Measurements from ENCODE around the gene TAGAP. TPM values are rescaled to one million over a fixed set of nuclear protein-coding genes. Genes with fewer than 3 reads are reported as not detected.
"Not testable (repeated sequence)": the region's sequence is repeated elsewhere in the genome, so short reads cannot be mapped to it uniquely, and the experiment has no call there.

TAGAP gene
- polyA plus RNA-seq, 10 donors: 0.74 to 7.8 (median 1.2) TPM

- DNase-seq: no peak
These were observed 30.4 kb downstream of the TAGAP start for GRCh38 chr6:159014406-159014805.

DNA sequence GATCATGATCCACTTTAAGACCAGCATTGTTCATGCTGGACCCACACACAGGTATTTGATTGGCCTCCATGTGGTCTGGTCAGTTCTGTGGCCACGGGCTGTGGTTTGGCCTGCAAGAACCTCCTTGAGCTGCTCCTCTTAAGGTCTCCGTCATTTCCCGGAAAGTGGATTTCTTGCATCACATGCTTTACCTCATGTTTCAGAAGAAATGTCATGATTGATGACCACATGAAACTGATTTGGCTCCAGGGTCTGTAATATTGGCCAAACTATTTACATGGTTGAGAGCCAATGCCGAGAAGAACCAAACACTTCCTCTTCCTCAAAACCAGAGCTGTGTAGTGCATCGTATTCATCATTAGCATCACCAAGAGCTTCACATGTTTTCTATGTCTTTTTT is 31.6 kb downstream of the TAGAP start:
- no peak for DNase-seq

DNA sequence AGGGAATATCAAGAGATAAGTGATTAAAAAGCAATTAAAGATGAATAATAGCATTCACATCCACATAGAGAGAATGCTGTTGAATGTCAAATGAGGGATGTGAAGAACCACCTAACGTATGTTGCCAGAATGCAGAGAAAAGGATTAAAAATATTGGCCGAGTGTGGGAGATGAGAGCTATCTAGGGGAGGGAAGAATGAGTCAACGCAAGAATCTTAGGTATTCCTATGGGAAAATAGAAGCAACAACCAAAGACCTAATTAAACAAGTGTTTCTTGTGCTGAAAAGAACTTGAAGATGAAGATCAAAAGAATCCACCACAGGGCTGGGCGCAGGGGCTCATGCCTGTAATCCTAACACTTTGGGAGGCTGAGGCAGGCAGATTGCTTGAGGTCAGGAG is 32.6 kb downstream of the TAGAP start:
- no peak for DNase-seq

DNA sequence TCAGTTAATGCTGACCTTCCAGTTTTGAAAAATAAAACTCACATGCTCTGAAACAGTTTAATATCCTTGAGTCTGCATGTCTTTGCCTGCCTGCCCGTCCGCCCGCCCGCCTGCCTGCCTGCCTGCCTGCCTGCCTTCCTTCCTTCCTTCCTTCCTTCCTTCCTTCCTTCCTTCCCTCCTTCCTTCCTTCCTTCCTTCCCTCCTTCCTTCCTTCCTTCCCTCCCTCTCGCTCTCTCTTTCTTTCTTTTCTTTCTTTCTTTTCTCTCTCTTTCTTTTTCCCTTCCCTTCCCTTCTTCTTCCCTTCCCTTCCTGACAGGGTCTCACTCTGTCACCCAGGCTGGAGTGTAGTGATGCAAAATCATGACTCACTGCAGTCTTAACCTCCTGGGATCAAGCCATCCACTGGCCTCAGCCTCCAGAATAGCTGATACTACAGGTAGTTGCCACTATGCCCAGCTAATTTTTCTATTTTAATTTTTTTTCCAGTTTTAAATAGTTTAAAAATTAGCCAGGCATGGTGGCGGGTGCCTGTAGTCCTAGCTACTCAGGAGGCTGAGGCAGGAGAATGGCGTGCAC is 34.7 kb downstream of the TAGAP start:
- not testable (repeated sequence) for DNase-seq

DNA sequence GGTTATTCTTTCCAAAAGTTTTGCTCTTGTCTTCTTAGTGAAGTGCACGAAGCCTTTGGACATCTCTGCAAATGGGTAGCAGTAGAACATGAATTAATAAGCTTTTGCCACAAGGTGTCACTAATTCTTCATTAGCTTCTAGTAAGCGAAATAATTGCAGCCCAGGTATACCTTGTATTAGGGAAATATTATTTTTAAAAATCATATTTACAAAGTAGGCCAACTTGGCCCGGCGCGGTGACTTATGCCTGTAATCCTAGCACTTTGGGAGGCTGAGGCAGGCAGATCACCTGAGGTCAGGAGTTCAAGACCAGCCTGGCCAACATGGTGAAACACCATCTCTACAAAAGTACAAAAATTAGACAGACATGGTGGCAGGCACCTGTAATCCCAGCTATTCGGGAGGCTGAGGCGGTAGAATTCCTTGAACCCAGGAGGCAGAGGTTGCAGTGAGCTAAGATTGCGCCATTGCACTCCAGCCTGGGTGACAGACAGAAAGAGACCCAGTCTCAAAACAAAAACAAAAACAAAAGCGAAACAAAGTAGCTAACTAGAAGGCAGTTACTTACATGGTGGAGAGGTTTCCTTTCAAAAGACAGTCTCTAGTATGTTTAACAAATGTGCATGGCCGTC is 36.0 kb downstream of the TAGAP start:
- peak in 2 of 3 donors; percentile 20 to 40 for DNase-seq

DNA sequence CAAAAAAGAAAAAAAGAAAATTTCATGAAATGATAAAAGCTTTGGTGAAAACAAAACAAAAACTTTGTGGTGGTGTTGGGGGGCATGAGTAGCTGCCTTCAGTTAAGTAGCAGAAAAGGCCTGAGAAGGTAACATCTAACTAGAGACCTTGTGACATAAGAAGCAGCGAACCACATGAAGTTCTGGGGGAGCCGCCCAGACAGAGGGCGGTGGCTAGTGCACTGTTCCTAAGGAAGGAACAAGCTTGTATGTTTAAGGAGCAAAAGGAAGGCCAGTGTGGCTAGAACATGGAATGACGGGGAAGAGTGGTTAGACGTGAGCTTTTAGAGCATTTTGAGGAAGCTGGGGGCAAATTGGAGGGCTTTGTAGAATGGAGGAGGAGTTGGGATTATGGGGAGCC is 37.3 kb downstream of the TAGAP start:
- DNase-seq: no peak

GRCh38 chr6:159005436-159005835 is 39.4 kb downstream of the TAGAP start:
- no peak for DNase-seq

GRCh38 chr6:159004592-159004991 is 40.2 kb downstream of the TAGAP start:
- DNase-seq: no peak

- no peak for DNase-seq
These were observed 42.2 kb downstream of the TAGAP start for GRCh38 chr6:159002432-159003155.

- DNase-seq: peak; percentile 93 to 97 (median 93)
These were observed 45.0 kb downstream of the TAGAP start, which contains the start of gene RSPH3 for GRCh38 chr6:158999666-159000403. Gene RSPH3 (minus strand): TSS chr6:159000202. CDS start chr6:158999550, 652 bp downstream.

GRCh38 chr6:158999154-158999665 is 45.6 kb downstream of the TAGAP start:
- no peak for DNase-seq

DNA sequence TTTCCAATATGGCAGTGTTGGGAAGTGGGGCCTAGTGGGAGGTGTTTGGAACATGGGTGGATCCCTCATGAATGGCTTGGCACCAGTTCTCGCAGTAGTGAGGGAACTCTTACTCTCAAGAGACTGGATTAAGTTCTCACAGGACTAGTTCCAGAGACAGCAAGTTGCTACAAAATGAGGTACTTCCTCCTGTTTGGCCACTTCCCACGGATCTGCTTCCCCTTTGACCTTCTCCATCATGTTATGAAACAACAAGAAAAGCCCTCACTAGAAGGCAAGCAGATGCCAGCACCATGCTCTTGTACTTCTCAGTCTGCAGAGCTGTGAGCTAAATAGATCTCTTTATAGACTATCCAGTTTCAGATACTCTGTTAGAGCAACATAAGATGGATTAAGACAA is 47.9 kb downstream of the TAGAP start:
- no peak for DNase-seq

GRCh38 chr6:158993639-158994038 is 51.2 kb downstream of the TAGAP start:
- DNase-seq: no peak

DNA sequence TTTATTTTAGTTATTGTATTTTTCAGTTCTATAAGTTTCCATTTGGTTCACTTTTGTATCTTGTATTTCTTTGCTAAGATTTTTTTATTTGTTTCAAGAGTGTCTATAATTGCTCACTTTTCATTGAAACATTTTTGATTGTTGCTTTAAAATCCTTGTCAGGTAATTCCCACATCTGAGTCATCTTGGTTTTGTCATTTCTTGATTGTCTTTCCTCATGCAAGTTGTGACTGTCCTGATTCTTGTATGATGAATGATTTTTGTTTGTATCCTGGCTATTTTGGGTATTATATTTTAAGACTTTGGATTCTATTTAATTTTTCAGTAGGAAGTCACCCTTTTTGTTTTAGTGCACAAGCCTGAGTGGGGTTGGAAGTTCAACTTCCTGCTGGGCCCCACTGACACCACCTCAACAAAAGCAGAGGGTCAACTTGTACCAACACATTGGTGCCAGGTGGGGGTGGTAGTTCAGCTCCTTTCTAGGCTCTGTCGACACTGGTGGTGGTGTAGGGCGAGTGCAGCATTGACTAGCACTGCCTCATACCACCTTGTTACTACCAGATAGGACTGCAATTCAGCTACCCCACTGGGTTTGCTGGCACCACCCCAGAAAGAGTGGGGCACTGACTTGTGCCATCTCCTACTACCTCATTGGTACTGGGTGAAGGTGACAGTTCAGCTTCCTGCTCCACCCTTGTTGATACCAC is 53.6 kb downstream of the TAGAP start:
- DNase-seq: no peak

DNA sequence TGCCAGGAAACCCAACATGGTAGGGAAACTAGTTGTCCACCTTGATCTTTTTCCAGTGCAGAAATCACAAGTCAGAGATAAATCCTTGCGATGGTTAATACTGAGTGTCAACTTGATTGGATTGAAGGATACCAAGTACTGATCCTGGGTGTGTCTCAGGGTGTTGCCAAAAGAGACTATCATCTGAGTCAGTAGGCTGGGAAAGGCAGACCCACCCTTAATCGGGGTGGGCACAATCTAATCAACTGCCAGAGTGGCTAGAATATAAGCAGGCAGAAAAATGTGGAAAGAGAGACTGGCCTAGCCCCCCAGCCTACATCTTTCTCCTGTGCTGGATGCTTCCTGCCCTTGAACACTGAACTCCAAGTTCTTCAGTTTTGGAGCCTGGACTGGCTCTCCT is 55.1 kb downstream of the TAGAP start:
- DNase-seq: not testable (repeated sequence)

- DNase-seq: no peak
These were observed 56.3 kb downstream of the TAGAP start for GRCh38 chr6:158988477-158988876.

GRCh38 chr6:158987657-158988056 is 57.1 kb downstream of the TAGAP start:
- DNase-seq: no peak

Measured in muscle of back (tissue), 11 donors.